ENCODE data around the gene TXNDC17. TPM values are rescaled to one million over a fixed set of nuclear protein-coding genes. Genes with fewer than 3 reads are reported as not detected.

TXNDC17 gene
- total and polyA plus RNA-seq, 2 of the 8 experiments (the other 6 are each of a cell fraction or from before 2014, with no cell fraction given), result 182 to 410 TPM

DNA sequence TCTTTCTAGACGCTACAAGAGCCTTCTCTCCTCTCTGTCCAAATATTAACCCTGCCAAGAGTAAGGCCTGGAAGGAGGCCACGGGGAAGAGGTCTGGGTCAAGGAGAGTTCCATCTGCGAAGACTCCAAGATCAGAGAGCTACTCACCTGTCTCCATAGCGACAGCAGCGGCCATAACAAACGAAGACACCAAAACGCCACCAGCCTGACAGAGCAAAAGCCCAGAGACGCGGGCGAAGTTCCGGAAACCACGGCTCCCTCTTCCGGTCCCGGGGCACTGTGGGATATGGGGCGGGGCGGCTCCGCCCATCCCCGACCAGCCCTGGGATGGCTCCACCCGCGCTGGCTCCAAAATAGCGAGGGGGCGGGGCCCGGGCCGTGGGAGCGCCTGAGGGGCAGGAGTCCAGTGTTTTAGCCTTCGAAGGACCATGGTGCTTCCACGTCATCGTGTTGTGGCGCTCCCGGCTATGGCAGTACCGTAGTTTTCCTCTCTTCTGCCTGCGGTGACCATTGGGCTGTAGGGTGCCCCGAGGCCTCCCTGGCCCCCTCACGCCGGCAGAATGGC, 10.6 kb downstream of the TXNDC17 start, which contains the start of the genes C17orf100 and MED31 (continued):
- TF ChIP-seq CHD7 (IDR thresholded peaks at IDR 0.05; ENCODE audit: insufficient replicate concordance, low read length) (no peak), EP300 (IDR thresholded peaks at IDR 0.05; ENCODE audit: borderline replicate concordance in 1 of 2, low read depth in 2 of 2, low read length in 2 of 2) (no peak), CBX8 (IDR thresholded peaks at IDR 0.05; ENCODE audit: borderline replicate concordance, low read depth, low read length) (no peak), ATF2 (IDR thresholded peaks at IDR 0.05; ENCODE audit: low read length) (no peak), SIRT6 (IDR thresholded peaks at IDR 0.05; ENCODE audit: low read length) (no peak), KDM4A (IDR thresholded peaks at IDR 0.05; ENCODE audit: low read depth, low read length, severe bottlenecking) (peak; percentile 91)
